HepG2 (cell line): ENCODE measurements around the gene SNX9. TPM values are rescaled to one million over a fixed set of nuclear protein-coding genes. Genes with fewer than 3 reads are reported as not detected.

Experiments
- ATAC-seq: fragments of 200-7000 bp; cut with Tn5 transposase; 3 replicates; pipeline ENCODE4 v1.9.1; 2020; ENCODE audit warnings: mild to moderate bottlenecking, moderate library complexity
- BruUV-seq: library from RNA; stranded (reverse); fragments of 400-500 nt; replicated peaks from 2 replicates; lab custom pipeline; 2021; lab: Mats Ljungman, UMichigan
- CTCF ChIA-PET: fragments of 300-600 bp; formaldehyde crosslinking; extraction: SDS; loops from one replicate; lab custom pipeline; 2021; ENCODE audit warnings: low total read pairs, inconsistent platforms, low intra/inter-chr PET ratio; lab: Yijun Ruan, JAX
- POLR2A ChIA-PET: fragments of 350-600 bp; sonication (Branson Sonifier 250); formaldehyde crosslinking; loops from one replicate; lab custom pipeline; 2020; ENCODE audit warnings: antibody characterized with exemption, inconsistent platforms; lab: Yijun Ruan, JAX
- DNase-seq: peaks from one replicate; pipeline ENCODE4 v3.0.0-alpha.2; 2015; ENCODE audit warnings: low spot score
- FAIRE-seq: peaks from 3 replicates; lab custom pipeline; 2011; peaks lifted over from hg19 to GRCh38; lab: Jason Lieb, UNC
- H2AFZ ChIP-seq: one replicate; pipeline ENCODE4 v1.6.1; 2011; ENCODE audit warnings: low read length, inconsistent platforms
- H3K27ac ChIP-seq: fragments of 300-600 bp; 3 replicates; pipeline ENCODE4 v1.8.0; 2011; ENCODE audit warnings: mixed run types, mild to moderate bottlenecking, mixed read lengths, low read length, inconsistent platforms; ENCODE audit not compliant: insufficient read depth; ENCODE audit errors: extremely low read length
- H3K27me3 ChIP-seq, 2 experiments: fragments of 200-600 bp in 1 of 2; 2 replicates in 1 of 2; 3 replicates in 1 of 2; pipeline versions ENCODE4 v1.6.0 to v1.8.0; 2011; ENCODE audit warnings: low read length in 2 of 2, mild to moderate bottlenecking in 2 of 2, moderate library complexity in 2 of 2, inconsistent platforms in 1 of 2; ENCODE audit not compliant: insufficient read depth in 2 of 2, control insufficient read depth in 1 of 2
- H3K36me3 ChIP-seq, 2 experiments: fragments of 200-600 bp in 1 of 2; replicated peaks in 1 of 2; 2 replicates in 1 of 2; 3 replicates in 1 of 2; pipeline versions ENCODE4 v1.5.1 to v1.8.0; 2011; ENCODE audit warnings: low read length in 2 of 2, inconsistent platforms in 1 of 2; ENCODE audit not compliant: insufficient read depth in 2 of 2, control insufficient read depth in 1 of 2
- H3K4me1 ChIP-seq: 2 replicates; pipeline ENCODE4 v1.5.1; 2012; ENCODE audit warnings: low read length, inconsistent platforms; ENCODE audit not compliant: insufficient read depth
- H3K4me2 ChIP-seq: 2 replicates; pipeline ENCODE4 v1.6.0; 2011; ENCODE audit warnings: low read depth, low read length, inconsistent platforms
- H3K4me3 ChIP-seq, 3 experiments: fragments of 200-600 bp in 1 of 3; sonication (generic), shearing (Covaris generic) in 1 of 3; replicated peaks in 1 of 3; 2 replicates each; pipeline ENCODE4 v1.5.1; 2011 to 2016; ENCODE audit warnings: low read length in 3 of 3, inconsistent platforms in 2 of 3, low read depth in 2 of 3, mild to moderate bottlenecking in 2 of 3, control low read depth in 1 of 3, mixed read lengths in 1 of 3; ENCODE audit not compliant: insufficient read depth in 1 of 3
- H3K79me2 ChIP-seq: one replicate; pipeline ENCODE4 v1.6.1; 2011; ENCODE audit warnings: low read length, inconsistent platforms; ENCODE audit not compliant: insufficient read depth
- H3K9ac ChIP-seq: 2 replicates; pipeline ENCODE4 v1.6.0; 2011; ENCODE audit warnings: mild to moderate bottlenecking, low read depth, low read length, inconsistent platforms; ENCODE audit not compliant: insufficient read depth
- H3K9me3 ChIP-seq: 2 replicates; pipeline ENCODE4 v1.5.1; 2012; ENCODE audit warnings: mild to moderate bottlenecking, low read length
- H4K20me1 ChIP-seq: 2 replicates; pipeline ENCODE4 v1.6.0; 2011; ENCODE audit warnings: inconsistent platforms, mild to moderate bottlenecking, low read length, moderate library complexity; ENCODE audit not compliant: insufficient read depth
- ATF7 ChIP-seq, 2 experiments: fragments of 450-650 bp in 1 of 2; sonication (generic) in 1 of 2; formaldehyde crosslinking in 1 of 2; IDR thresholded peaks; 2 replicates each; pipeline versions ENCODE4 v1.4.0 to v1.6.1; 2016 to 2020; ENCODE audit warnings: antibody characterized with exemption in 1 of 2, mild to moderate bottlenecking in 1 of 2, missing genetic modification reagents in 1 of 2
- GTF2F1 ChIP-seq: fragments of 150-350 bp; IDR thresholded peaks from 2 replicates; pipeline ENCODE4 v1.6.1; 2014; ENCODE audit warnings: low read length
- KDM3A ChIP-seq: IDR thresholded peaks from 2 replicates; pipeline ENCODE4 v1.6.1; 2018; ENCODE audit warnings: low read depth, missing compliant biosample characterization
- SALL1 ChIP-seq: sonication (generic); formaldehyde crosslinking; IDR thresholded peaks from 2 replicates; pipeline ENCODE4 v1.8.0; 2022; ENCODE audit warnings: mild to moderate bottlenecking, missing genetic modification reagents
- SAP130 ChIP-seq: IDR thresholded peaks from 2 replicates; pipeline ENCODE4 v1.6.1; 2016; ENCODE audit warnings: low read depth
- ZBTB8A ChIP-seq: sonication (generic); formaldehyde crosslinking; IDR thresholded peaks from 2 replicates; pipeline ENCODE4 v1.4.0; 2020; ENCODE audit warnings: mild to moderate bottlenecking, low read depth, missing genetic modification reagents, borderline replicate concordance
- ZMYM3 ChIP-seq: sonication (generic); formaldehyde crosslinking; IDR thresholded peaks from 2 replicates; pipeline ENCODE4 v1.5.1; 2020; ENCODE audit warnings: mild to moderate bottlenecking, missing genetic modification reagents
- ZNF33A ChIP-seq: sonication (generic); formaldehyde crosslinking; IDR thresholded peaks from 2 replicates; pipeline ENCODE4 v1.5.1; 2020; ENCODE audit warnings: missing genetic modification reagents, mild to moderate bottlenecking, moderate library complexity, borderline replicate concordance
- ZNF883 ChIP-seq: sonication (generic); formaldehyde crosslinking; IDR thresholded peaks from 2 replicates; pipeline ENCODE4 v1.5.1; 2020; ENCODE audit warnings: mild to moderate bottlenecking, missing genetic modification reagents; ENCODE audit errors: not compliant biosample characterization
- ZNF891 ChIP-seq: sonication (generic); formaldehyde crosslinking; IDR thresholded peaks from 2 replicates; pipeline ENCODE4 v1.5.0; 2020; ENCODE audit warnings: mild to moderate bottlenecking, missing genetic modification reagents
- WGBS: methylation state at CpG from one replicate; pipeline ENCODE4 v1.1.6; 2017; ENCODE audit warnings: low lambda C conversion rate; 5-methylcytosine and 5-hydroxymethylcytosine counted together
- in situ Hi-C: cut with HindIII; loops from 2 replicates; pipeline ENCODE4 v1.10.0; 2017; ENCODE audit warnings: low pct_unique_long_range_greater_than_20kb; ENCODE audit not compliant: extremely low pct_ligation_motif_present
- intact Hi-C: fragments of 100-400 bp; cut with micrococcal nuclease; formaldehyde crosslinking; loops from one replicate; pipeline ENCODE4 v1.10.0; 2022; ENCODE audit not compliant: unreplicated experiment
- polyA plus RNA-seq, 8 experiments: library from polyadenylated mRNA; depleted of rRNA in 3 of 8; stranded (reverse) in 7 of 8; unstranded in 1 of 8; fragments of >200 nt; fragmentation: Illumina TruSeq in 4 of 8; extraction: Trizol in 4 of 8; gene quantifications; 2 replicates each; pipeline versions ENCODE4 v1.2.1 to v1.2.3, GENCODE V29; 2011 to 2016; ENCODE audit warnings: low read depth in 4 of 8, missing spikeins in 1 of 8, mixed read lengths in 1 of 8; ENCODE audit not compliant: insufficient read depth in 1 of 8
- total RNA-seq, 5 experiments: library from RNA; depleted of rRNA; stranded (reverse); fragments of >200 nt; fragmentation: Illumina TruSeq; extraction: Trizol; gene quantifications; 2 replicates each; pipeline ENCODE4 v1.2.3, GENCODE V29; 2016; ENCODE audit warnings: low read depth in 1 of 5
- TF ChIP-seq, protein P1 (sequence below): sonication (generic); formaldehyde crosslinking; IDR thresholded peaks from 2 replicates; pipeline ENCODE4 v1.8.0; 2022; ENCODE audit warnings: missing genetic modification reagents, mild to moderate bottlenecking, borderline replicate concordance

The SNX9 gene
- total and polyA plus RNA-seq, 2 of the 13 experiments (the other 11 are each of a cell fraction or from before 2014, with no cell fraction given), result 21.9 to 36.0 TPM

DNA sequence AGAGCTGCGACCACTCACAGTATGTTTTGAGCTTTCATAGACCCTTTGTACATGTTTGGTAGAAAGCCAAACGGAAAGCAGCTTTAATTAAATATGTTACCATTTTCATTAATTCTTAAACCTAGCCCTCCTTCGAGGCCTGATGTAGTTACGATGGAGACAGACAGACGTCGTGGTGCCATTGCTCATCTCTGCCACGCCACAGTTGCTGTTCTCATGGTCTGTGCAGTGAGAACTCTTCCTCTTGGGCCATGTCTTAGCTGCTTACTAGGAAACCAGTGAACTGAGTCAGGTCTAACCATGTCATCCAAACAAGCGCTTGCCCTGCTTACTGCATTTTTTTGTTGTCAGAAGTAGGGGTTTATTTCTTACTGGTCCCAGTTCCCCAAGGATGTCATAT is 62.8 kb downstream of the SNX9 start:
- Histone ChIP-seq H3K4me3 (no peak overlapping the region), H3K9ac (no peak overlapping the region), H3K27me3 (no peaks in the 10 kb centered on the region), H3K79me2 (no peaks in the 10 kb centered on the region), H3K4me1 (peaks cover 13% of the 10 kb centered on the region), H3K27ac (no peak overlapping the region), H3K9me3 (no peaks in the 10 kb centered on the region), H4K20me1 (no peaks in the 10 kb centered on the region; the same call in 1 of the 2 replicates), H2AFZ (no peak overlapping the region), H3K36me3 (peaks cover 9 to 66% of the 10 kb centered on the region in 2 experiments; a peak in 4 of 5 replicates), H3K4me2 (no peak overlapping the region)
- ChIA-PET CTCF (no interaction called here), POLR2A (no interaction called here)
- no peak for FAIRE-seq
- TF ChIP-seq ZNF883 (CRISPR knock-in tag) (no peak), GTF2F1 (no peak), ZMYM3 (no peak), SAP130 (no peak), ZBTB8A (no peak), ATF7 (IDR thresholded peaks at IDR 0.05) (no peak), ATF7 (CRISPR knock-in tag; IDR thresholded peaks at IDR 0.05) (no peak), ZNF891 (CRISPR knock-in tag) (no peak)
- TF ChIP-seq, protein P1, sequence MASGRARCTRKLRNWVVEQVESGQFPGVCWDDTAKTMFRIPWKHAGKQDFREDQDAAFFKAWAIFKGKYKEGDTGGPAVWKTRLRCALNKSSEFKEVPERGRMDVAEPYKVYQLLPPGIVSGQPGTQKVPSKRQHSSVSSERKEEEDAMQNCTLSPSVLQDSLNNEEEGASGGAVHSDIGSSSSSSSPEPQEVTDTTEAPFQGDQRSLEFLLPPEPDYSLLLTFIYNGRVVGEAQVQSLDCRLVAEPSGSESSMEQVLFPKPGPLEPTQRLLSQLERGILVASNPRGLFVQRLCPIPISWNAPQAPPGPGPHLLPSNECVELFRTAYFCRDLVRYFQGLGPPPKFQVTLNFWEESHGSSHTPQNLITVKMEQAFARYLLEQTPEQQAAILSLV (CRISPR knock-in tag), result no peak
- no peak for DNase-seq
- no peak for ATAC-seq
- in situ Hi-C loops (no loop called here), intact Hi-C loops (no loop called here)
- BruUV-seq, result no TSS peak
- WGBS, result 97% methylated on average over 8 of the region's 8 CpGs

DNA sequence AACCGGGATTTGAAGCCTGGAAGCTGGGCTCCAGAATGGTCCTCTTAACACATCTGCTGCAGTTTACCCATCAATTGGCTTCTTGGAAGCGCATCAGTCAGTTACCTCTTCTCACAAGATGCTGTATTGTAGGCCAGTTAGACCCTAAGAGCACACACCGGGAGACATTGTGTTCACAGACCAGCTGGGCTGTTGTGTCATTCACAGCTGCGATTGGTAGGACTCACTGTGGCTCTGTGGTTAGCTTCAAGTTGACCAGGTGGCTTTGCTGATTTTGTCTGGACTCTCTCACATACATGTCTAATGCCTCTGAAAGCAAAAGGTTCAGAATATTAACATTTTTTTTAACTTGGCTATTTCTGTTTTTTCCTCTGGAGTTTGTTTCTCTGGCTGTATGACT is 64.8 kb downstream of the SNX9 start:
- Histone ChIP-seq H3K4me1 (peaks cover 13% of the 10 kb centered on the region), H3K9ac (no peak overlapping the region), H3K4me2 (no peak overlapping the region), H3K27me3 (no peaks in the 10 kb centered on the region), H4K20me1 (no peaks in the 10 kb centered on the region; the same call in 1 of the 2 replicates), H3K36me3 (peaks cover 8 to 61% of the 10 kb centered on the region in 2 experiments; a peak in 4 of 5 replicates), H3K4me3 (no peak overlapping the region), H3K9me3 (no peaks in the 10 kb centered on the region), H3K79me2 (no peaks in the 10 kb centered on the region), H3K27ac (no peak overlapping the region), H2AFZ (no peak overlapping the region)
- intact Hi-C loops (no loop called here), in situ Hi-C loops (no loop called here)
- ChIA-PET CTCF (no interaction called here), POLR2A (no interaction called here)
- no peak for FAIRE-seq
- 95% methylated on average over 4 of the region's 4 CpGs for WGBS
- ATAC-seq, result no peak
- BruUV-seq, result no TSS peak
- no peak for DNase-seq
- no peak for TF ChIP-seq ZNF33A (CRISPR knock-in tag)
- no peak for TF ChIP-seq KDM3A (CRISPR knock-in tag)
- no peak for TF ChIP-seq SALL1 (CRISPR knock-in tag)
